Suprapubic skin (tissue), 4 donors: ENCODE measurements around the gene RAP1GAP.

Experiments used
- EP300 ChIP-seq: sonication (generic); formaldehyde crosslinking; IDR thresholded peaks from one replicate; pipeline ENCODE4 v1.6.1; 2017; ENCODE audit warnings: antibody characterized with exemption
- POLR2A ChIP-seq, 2 donors: fragments of 450-650 bp; IDR thresholded peaks; one replicate each; pipeline ENCODE4 v1.6.1; 2017; ENCODE audit warnings: antibody characterized with exemption in 2 of 2, mild to moderate bottlenecking in 2 of 2, moderate library complexity in 2 of 2
- POLR2AphosphoS5 ChIP-seq, 3 donors: sonication (generic); formaldehyde crosslinking; IDR thresholded peaks; one replicate each; pipeline ENCODE4 v1.6.1; 2017; ENCODE audit warnings: antibody characterized with exemption in 3 of 3
- TF ChIP-seq, protein P1 (sequence below), 2 donors: fragments of 200-600 bp in 1 of 2; fragments of 450-650 bp in 1 of 2; sonication (generic) in 1 of 2; IDR thresholded peaks; one replicate each; pipeline ENCODE4 v1.5.1; 2016 to 2019; ENCODE audit warnings: antibody characterized with exemption in 2 of 2, mild to moderate bottlenecking in 1 of 2, moderate library complexity in 1 of 2

DNA sequence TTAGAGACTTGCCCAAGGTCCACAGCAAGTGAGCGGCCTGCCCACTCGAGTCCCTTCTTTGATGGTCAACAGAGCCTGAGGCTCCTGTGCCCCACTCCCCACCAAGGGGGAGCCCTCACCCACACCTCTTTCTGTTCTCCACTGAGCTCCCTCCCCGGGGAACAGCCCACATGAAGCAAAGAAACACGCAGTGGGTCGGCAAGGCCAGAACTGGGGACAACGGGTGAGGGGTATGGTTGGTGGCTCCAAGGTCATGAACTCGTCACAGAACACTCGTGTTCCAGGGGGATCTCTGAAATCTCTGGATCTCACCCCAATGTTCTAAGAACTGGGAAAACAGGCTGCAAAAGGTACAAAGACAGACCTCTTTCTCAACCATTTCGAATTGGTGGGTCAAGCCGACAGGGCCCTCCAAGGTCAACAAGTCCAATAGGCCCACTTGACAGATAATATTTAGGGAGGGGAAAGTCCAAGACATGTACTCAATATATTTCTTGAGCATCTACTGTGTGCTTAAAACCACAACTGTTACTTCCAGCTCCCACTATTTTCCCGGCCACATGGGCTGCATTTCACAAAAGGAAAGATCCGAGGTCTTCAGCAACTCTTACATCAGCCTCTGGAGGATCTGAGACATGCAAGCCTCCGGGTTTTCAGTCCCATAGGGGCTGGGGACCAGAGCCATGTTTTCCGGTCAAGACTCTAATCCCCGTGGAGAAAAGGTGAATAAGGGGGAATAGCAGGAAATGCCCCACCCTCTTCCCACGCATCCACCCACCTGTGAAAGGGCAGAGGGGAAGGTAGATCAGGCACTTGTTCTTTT lies 1.1 kb upstream of the RAP1GAP start:
- TF ChIP-seq, protein P1, sequence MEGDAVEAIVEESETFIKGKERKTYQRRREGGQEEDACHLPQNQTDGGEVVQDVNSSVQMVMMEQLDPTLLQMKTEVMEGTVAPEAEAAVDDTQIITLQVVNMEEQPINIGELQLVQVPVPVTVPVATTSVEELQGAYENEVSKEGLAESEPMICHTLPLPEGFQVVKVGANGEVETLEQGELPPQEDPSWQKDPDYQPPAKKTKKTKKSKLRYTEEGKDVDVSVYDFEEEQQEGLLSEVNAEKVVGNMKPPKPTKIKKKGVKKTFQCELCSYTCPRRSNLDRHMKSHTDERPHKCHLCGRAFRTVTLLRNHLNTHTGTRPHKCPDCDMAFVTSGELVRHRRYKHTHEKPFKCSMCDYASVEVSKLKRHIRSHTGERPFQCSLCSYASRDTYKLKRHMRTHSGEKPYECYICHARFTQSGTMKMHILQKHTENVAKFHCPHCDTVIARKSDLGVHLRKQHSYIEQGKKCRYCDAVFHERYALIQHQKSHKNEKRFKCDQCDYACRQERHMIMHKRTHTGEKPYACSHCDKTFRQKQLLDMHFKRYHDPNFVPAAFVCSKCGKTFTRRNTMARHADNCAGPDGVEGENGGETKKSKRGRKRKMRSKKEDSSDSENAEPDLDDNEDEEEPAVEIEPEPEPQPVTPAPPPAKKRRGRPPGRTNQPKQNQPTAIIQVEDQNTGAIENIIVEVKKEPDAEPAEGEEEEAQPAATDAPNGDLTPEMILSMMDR (IDR thresholded peaks at IDR 0.05) = no peak
- TF ChIP-seq POLR2A (IDR thresholded peaks at IDR 0.05) (no peak), EP300 (no peak), POLR2AphosphoS5 (IDR thresholded peaks at IDR 0.05) (no peak)
